Activated CD8-positive, alpha-beta memory T cell treated with anti-CD3 and anti-CD28 coated beads for 36 hours (primary cell): ENCODE data around the gene RBMS1. TPM values are rescaled to one million over a fixed set of nuclear protein-coding genes. Genes with fewer than 3 reads are reported as not detected.

Source experiments
- CTCF ChIA-PET: fragments of 350-600 bp; sonication (Branson Sonifier 250); formaldehyde crosslinking; loops from one replicate; lab custom pipeline; 2021; ENCODE audit warnings: antibody characterized with exemption; lab: Charles Lee
- POLR2A ChIA-PET: fragments of 350-600 bp; sonication (Branson Sonifier 250); formaldehyde crosslinking; loops from one replicate; lab custom pipeline; 2021; ENCODE audit warnings: antibody characterized with exemption; lab: Charles Lee
- total RNA-seq, 2 experiments: library from RNA; stranded (reverse); gene quantifications; one replicate each; pipeline ENCODE4 v1.2.3, GENCODE V29; 2021

Gene RBMS1
- total RNA-seq, 2 experiments from 2014 or later = 40.5 to 42.1 TPM

DNA sequence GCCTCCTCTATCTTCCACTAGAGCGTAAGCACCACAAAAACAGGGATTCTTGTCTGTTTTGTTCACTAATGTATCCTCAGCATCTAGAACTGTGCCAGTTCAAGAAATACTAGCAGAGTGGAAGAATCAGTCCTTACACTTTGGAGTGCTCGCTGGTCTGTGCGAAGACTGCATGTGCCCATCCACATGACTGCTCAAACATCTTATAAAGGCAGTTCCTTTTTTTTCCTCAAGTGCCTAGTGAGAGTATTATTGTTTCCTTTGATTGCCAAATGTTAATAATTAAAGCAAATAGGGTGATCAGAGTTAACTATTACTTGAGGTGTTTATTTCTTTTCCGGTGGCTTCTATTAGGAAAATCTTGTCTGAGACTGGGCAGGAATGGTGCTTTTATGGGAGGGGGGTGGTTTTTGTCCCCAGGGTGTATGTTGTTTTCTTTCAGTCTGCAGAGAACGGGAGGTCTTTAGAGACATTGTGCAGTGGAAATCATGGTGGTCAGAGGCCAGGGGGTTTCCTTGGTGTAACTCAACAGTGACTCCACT lies 247.9 kb downstream of the RBMS1 start:
- ChIA-PET POLR2A (no interaction called here), CTCF (no interaction called here)

DNA sequence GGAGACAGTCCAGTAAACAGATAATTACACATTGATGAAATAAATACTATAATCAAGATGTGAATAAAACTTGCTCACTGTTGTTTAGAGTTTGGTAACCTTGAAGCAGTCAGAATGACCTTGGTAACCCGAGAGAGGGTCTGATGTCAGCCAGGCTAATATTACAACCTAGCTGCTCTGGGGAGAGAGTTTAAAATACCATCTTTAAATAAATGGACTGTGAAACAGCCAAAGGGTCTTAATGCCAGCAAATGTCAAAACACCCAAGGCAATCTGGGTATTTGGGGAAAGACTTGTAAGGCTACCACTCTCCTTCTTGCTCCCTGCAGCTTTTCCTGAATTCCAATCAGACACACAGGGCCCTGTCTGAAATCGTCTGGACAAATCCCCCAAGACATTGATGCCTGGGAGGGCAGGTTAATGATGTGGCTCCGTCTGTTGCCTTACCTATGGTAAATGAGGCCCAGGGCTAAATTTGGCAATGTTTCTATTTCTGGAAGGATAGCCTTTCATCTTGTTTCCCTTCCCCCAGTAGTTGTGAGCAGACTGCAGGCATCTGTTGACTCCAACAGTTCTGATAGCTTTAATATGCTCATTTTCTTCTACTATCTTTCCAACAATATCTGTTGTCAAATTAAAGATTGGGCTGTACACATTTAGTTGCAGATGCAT lies 250.6 kb downstream of the RBMS1 start:
- ChIA-PET CTCF (no interaction called here), POLR2A (no interaction called here)

- ChIA-PET CTCF (interaction anchor here (1.2 kb wide), 1 partner anchor 10 kb away, joined by 7 read pairs; no protein-coding TSS in a partner anchor), POLR2A (no interaction called here)
Observed at GRCh38 chr2:160241251-160242137, 252.1 kb downstream of the RBMS1 start.

DNA sequence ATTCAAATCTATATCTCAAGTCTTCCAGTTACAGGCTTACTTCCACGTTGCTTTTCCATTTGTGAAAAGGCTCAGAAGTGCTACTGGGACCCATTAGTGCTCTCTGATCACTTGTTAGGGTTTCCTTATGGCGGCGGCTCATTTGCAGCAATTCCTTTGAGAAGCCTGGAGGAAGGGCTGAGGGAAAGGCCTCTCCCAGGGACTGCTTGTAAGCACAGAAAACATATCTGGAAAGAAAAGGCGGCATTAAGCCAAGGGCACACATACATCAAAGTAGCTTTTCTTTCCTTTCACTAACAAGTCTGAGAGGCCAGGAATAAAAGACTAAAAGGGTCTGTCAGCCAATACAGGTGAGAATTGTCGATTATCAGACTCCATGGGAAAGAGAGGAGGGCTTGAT lies 254.2 kb downstream of the RBMS1 start:
- ChIA-PET CTCF (no interaction called here), POLR2A (no interaction called here)

GRCh38 chr2:160238392-160238791 lies 255.2 kb downstream of the RBMS1 start:
- POLR2A ChIA-PET = no interaction called here
- CTCF ChIA-PET = no interaction called here

GRCh38 chr2:160232905-160233475 lies 260.6 kb downstream of the RBMS1 start:
- ChIA-PET POLR2A (no interaction called here), CTCF (no interaction called here)

DNA sequence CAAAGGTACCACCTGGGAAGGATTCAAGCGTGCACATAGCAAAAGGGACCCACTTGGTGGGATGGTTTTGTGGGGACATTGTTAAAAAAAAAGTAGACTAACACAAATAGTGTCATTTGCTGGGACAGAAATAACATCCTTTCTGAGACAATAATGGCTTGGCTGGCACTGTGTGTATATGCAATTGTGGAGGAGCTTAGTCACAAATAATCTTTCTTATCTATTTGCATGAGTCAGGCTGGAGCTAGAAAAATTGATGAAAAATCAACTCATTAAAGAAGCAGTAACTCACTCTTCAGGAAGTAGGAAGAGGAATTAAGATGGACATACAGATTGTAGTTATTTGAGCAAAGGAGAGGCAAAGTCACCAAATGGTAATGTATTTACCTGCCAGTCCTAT lies 264.0 kb downstream of the RBMS1 start:
- CTCF ChIA-PET = no interaction called here
- POLR2A ChIA-PET = no interaction called here

DNA sequence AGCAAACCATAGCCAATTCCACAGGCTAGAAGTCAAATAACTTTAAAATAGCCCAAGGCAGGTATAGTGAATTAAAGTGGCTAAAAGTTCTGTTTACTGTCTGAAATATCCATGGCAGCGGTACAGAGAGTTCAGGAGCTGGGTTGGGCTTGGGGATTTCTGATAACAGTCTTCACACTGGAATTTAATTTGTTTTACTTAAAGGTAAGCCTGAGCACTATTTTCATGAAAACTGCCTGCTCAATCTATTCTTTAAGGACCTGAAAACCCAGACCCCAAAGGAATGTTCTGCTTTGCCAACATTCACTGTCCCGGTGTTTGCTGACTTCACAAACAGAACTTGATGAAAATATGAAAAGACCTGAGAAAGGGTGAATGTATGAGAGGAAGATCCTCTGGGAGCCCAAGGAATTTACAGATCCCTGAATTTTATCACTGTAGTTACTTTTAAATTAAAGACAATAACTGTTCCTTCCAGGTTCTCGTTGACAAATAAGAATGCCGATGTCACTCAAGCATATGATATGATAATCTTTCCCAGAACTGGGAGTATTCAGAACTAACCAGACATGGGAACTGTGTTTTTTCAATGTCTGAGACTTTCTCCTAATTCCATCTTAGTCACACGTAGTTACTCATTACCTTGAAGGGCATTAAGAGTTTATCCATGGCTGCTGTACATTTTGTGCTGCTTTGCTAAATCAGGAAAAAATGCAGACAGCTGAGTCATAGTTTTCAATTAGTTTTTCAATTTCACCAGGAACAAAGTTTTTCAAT lies 265.3 kb downstream of the RBMS1 start:
- ChIA-PET POLR2A (no interaction called here), CTCF (interaction anchor here (1.2 kb wide), 1 partner anchor 23 kb away, joined by 3 read pairs; no protein-coding TSS in a partner anchor)

DNA sequence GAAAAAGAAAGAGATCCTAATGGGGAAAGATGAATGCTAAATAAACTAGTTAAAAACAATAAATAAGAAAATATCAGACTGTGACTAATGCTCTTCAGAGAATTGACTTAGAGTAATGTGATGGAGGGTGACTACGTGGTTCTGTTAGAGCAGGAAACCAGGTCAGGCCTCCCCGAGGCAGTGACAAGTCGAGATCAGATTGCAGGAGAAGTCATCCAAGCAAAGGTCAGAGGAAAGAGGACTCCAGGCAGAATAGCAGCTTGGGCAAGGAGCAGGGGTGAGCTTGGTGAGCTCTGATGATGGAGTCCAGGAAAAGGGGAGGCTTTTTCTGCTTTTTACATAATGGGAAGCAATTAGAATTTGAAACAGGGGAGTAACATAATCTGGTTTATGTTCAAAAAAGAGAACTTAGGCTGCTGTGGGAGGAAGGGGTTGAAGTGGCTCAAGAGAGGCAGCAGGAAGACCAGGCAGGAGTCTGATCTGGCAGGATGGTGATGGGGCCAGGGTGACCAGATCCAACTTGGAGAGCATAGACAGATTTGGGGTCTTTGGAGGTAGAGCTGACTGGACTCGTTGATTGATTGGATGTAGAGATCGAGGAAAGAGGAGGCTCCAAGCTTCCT lies 266.2 kb downstream of the RBMS1 start:
- ChIA-PET CTCF (interaction anchor here (1.2 kb wide), 1 partner anchor 23 kb away, joined by 3 read pairs; no protein-coding TSS in a partner anchor), POLR2A (no interaction called here)

- CTCF ChIA-PET = no interaction called here
- POLR2A ChIA-PET = no interaction called here
Observed at GRCh38 chr2:160226367-160226766, 267.2 kb downstream of the RBMS1 start.

GRCh38 chr2:160225722-160226121 lies 267.9 kb downstream of the RBMS1 start:
- ChIA-PET POLR2A (no interaction called here), CTCF (interaction anchor here (1.8 kb wide), 1 partner anchor 768 kb away, joined by 5 read pairs; no protein-coding TSS in a partner anchor)

DNA sequence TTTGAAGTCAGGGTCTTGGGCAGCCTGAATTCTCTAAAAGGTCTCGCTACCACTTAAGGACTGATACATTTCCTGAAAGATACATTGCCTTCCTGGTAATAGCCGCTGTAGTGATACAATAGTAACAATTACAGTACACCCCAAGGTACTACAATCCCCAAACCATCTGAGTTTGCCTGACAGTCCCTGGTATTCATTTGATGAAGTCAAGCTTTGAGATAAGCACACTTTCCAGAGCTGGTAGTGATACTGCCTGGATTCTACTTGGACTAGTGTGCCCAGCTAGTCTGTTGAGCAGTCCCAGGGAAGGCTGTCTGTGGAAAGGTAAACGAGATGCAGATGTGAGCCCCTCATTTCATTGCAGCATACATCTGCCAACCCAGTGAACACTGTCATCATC lies 269.1 kb downstream of the RBMS1 start:
- ChIA-PET CTCF (interaction anchor here (1.3 to 1.8 kb wide), 2 partner anchors 38 to 769 kb away, joined by 4 to 5 read pairs; no protein-coding TSS in a partner anchor), POLR2A (no interaction called here)

DNA sequence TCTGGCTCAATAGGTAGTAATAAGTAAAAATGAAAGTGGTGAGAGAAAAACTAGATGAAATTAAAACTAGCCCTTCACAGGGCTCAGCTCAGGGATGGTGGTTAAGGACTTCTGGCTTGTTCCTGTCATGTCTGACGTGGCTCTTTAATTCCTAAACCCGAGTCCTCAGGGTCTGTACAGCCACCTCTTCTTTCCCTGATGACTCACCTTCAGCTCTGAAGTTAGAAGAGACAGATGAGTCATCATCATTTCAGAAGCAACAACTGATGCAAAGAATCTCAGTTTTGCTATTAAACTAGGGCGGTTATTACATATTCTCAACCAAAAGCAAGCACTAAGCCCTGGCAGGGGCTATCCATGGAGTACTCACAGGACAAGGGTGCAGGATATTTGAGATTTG lies 269.5 kb downstream of the RBMS1 start:
- POLR2A ChIA-PET = no interaction called here
- CTCF ChIA-PET = interaction anchor here (1.3 kb wide), 1 partner anchor 39 kb away, joined by 4 read pairs; no protein-coding TSS in a partner anchor

DNA sequence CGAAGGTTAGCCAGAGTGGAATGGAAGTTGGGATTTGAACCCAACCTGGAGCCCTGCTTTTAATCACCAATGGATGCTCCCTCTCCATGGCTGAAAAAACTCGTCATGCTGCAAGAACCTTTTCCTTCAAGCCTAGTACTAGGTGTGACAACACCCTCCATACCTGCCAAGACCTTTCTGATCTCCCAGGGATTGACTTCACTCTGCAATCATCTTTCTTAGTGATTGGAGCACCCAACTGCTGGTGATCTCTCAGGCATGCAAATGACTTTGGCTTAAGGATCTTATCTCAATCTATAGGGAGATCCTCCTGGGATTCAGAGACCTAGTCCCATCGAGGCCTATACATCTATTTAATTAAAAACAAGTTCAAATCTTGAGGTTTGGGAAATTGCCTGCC lies 270.0 kb downstream of the RBMS1 start:
- POLR2A ChIA-PET = no interaction called here
- CTCF ChIA-PET = interaction anchor here (1.3 kb wide), 1 partner anchor 39 kb away, joined by 4 read pairs; no protein-coding TSS in a partner anchor

GRCh38 chr2:160222546-160223283 lies 270.9 kb downstream of the RBMS1 start:
- POLR2A ChIA-PET = no interaction called here
- CTCF ChIA-PET = no interaction called here
